ENCODE data around the gene FLOT1.

- TF ChIP-seq, protein P1, sequence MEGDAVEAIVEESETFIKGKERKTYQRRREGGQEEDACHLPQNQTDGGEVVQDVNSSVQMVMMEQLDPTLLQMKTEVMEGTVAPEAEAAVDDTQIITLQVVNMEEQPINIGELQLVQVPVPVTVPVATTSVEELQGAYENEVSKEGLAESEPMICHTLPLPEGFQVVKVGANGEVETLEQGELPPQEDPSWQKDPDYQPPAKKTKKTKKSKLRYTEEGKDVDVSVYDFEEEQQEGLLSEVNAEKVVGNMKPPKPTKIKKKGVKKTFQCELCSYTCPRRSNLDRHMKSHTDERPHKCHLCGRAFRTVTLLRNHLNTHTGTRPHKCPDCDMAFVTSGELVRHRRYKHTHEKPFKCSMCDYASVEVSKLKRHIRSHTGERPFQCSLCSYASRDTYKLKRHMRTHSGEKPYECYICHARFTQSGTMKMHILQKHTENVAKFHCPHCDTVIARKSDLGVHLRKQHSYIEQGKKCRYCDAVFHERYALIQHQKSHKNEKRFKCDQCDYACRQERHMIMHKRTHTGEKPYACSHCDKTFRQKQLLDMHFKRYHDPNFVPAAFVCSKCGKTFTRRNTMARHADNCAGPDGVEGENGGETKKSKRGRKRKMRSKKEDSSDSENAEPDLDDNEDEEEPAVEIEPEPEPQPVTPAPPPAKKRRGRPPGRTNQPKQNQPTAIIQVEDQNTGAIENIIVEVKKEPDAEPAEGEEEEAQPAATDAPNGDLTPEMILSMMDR (optimal IDR thresholded peaks at IDR 0.05 in 1 of 3, IDR thresholded peaks at IDR 0.05 in 1 of 3, conservative IDR thresholded peaks at IDR 0.05 in 1 of 3; ENCODE audit: extremely low read depth in 1 of 3, insufficient read depth in 2 of 3, low read length in 3 of 3) = no peak
- TF ChIP-seq EZH2 (IDR thresholded peaks at IDR 0.05; ENCODE audit: low read length) = no peak
Observed at GRCh38 chr6:30703011-30703410, 39.5 kb downstream of the FLOT1 start.

All from keratinocyte (primary cell).